Measurements from ENCODE around the gene ZNRF3. TPM values are rescaled to one million over a fixed set of nuclear protein-coding genes. Genes with fewer than 3 reads are reported as not detected.

Gene ZNRF3
- total and polyA plus RNA-seq, 2 experiments from 2014 or later = 11.1 to 32.2 TPM

DNA sequence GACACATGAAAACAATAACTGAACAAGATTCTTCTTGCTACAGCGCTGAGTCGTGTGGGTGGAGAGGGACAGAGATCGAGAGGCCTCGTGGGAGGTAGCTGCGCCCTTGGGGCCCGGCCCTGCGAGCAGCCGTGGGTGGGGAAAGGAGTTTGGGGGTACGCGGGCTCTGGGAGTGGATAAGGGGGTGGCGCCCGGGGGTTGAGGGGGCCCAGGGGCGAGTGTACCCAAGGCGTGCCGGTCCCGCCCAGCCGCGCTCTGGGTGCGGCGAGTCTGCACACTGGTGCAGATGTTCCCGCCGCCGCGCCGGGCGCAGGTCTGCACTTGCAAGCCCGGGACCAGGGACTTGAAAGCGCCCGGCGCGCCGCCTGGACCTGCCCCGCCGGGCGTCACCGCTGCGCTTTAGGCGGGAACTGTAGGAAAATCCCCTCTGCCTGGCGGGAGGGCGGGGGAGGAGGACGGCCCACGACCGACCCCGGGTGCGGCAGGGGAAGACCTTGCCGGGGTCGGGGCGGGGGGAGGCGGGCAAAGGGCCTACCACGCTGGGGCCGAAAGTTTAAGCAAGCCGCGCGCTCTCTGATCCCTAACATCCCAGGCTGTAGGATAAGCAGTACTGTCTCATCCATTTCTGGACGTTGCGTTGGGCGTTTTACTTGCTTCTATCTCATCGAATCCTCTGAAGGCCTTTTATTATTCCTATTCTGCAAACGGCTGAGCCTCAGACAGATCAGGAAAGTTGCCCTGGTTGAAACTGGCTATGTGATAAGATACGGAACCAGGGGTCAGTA lies 188.1 kb downstream of the ZNRF3 start (continued):
- TF ChIP-seq REST (IDR thresholded peaks at IDR 0.05; ENCODE audit: unreplicated experiment) = no peak
- TF ChIP-seq POLR2AphosphoS5 (IDR thresholded peaks at IDR 0.05; ENCODE audit: low read depth) = peak; percentile 36; the same call in 1 of the 2 replicates
- peak; percentile 56 for TF ChIP-seq EZH2 (IDR thresholded peaks at IDR 0.05; ENCODE audit: low read depth, unreplicated experiment)
- no peak for TF ChIP-seq ETS1 (IDR thresholded peaks at IDR 0.05)
- no peak for TF ChIP-seq STAT1 (IDR thresholded peaks at IDR 0.05; ENCODE audit: unreplicated experiment)

- Histone ChIP-seq H3K79me2 (replicated peaks; ENCODE audit: insufficient read depth) (no peaks in the 10 kb centered on the region), H3K36me3 (ENCODE audit: insufficient read depth) (no peaks in the 10 kb centered on the region), H3K9me2 (ENCODE audit: insufficient read depth) (no peaks in the 10 kb centered on the region), H3K4me2 (peak overlapping the region; percentile 82), H3F3A (replicated peaks; ENCODE audit: low read depth) (peaks cover 8% of the 10 kb centered on the region; the same call in 1 of the 2 replicates), H3K4me1 (ENCODE audit: insufficient read depth) (peaks cover 18% of the 10 kb centered on the region; the same call in 1 of the 2 replicates), H2AFZ (no peak overlapping the region), H4K20me1 (replicated peaks; ENCODE audit: insufficient read depth) (no peaks in the 10 kb centered on the region), H3K27me3 (ENCODE audit: insufficient read depth) (peaks cover 62% of the 10 kb centered on the region), H3K4me3 (peak overlapping the region; percentile 67; the same call in 1 of the 2 replicates), H3K27ac (ENCODE audit: low read depth) (no peak overlapping the region)
- Mint-ChIP-seq H3K9me3 (no peaks in the 10 kb centered on the region; the same call in 2 of the 3 replicates), H3K4me3 (peak overlapping the region; percentile 73), H3K36me3 (ENCODE audit: low read depth) (no peaks in the 10 kb centered on the region), H3K27me3 (ENCODE audit: insufficient read depth, low read depth, poor library complexity) (peaks cover 46% of the 10 kb centered on the region), H3K4me1 (peaks cover 14% of the 10 kb centered on the region), H3K27ac (no peak overlapping the region)
- DNase-seq (ENCODE audit: low spot score) = peak; percentile 98
- peak; percentile 71 for ATAC-seq
- TF ChIP-seq POLR2AphosphoS5 (IDR thresholded peaks at IDR 0.05; ENCODE audit: low read depth) (no peak), ZNF114 (CRISPR knock-in tag; IDR thresholded peaks at IDR 0.05) (no peak), EZH2phosphoT487 (IDR thresholded peaks at IDR 0.05; ENCODE audit: unreplicated experiment) (no peak), REST (IDR thresholded peaks at IDR 0.05; ENCODE audit: unreplicated experiment) (no peak)
Measured at GRCh38 chr22:29072193-29072978, 189.0 kb downstream of the ZNRF3 start.
